GM18507 (cell line): ENCODE results near the gene RNU1-2.
"Not testable (repeated sequence)": the region's sequence is repeated elsewhere in the genome, so short reads cannot be mapped to it uniquely, and the experiment has no call there.

Experiments used
- DNase-seq: peaks from one replicate; pipeline ENCODE4 v3.0.0; 2011; ENCODE audit warnings: low read depth; ENCODE audit not compliant: insufficient read length; ENCODE audit errors: extremely low spot score
- FAIRE-seq: peaks from 2 replicates; lab custom pipeline; 2011; peaks lifted over from hg19 to GRCh38; lab: Jason Lieb, UNC

RNU1-2 gene

GRCh38 chr1:16886860-16887605 lies 8.7 kb upstream of the RNU1-2 start:
- no peak for FAIRE-seq
- no peak for DNase-seq

- FAIRE-seq (no peak), DNase-seq (no peak)
Measured at GRCh38 chr1:16888860-16889816, 6.6 kb upstream of the RNU1-2 start.

- not testable (repeated sequence) for FAIRE-seq
Measured at GRCh38 chr1:16890539-16891021, 5.2 kb upstream of the RNU1-2 start.

GRCh38 chr1:16891057-16891456 lies 4.7 kb upstream of the RNU1-2 start:
- FAIRE-seq, DNase-seq: not testable (repeated sequence)

More at GRCh38 chr1:16890539-16891021, 5.2 kb upstream of the RNU1-2 start:
- not testable (repeated sequence) for DNase-seq

- not testable (repeated sequence) for DNase-seq, FAIRE-seq
Measured at GRCh38 chr1:16892978-16893525, 2.7 kb upstream of the RNU1-2 start.

GRCh38 chr1:16893796-16894195 lies 2.0 kb upstream of the RNU1-2 start:
- FAIRE-seq, DNase-seq: not testable (repeated sequence)

GRCh38 chr1:16894338-16894737 lies 1.4 kb upstream of the RNU1-2 start:
- FAIRE-seq, DNase-seq: not testable (repeated sequence)

GRCh38 chr1:16895233-16895597 lies 565 bp upstream of the RNU1-2 start:
- not testable (repeated sequence) for DNase-seq, FAIRE-seq

GRCh38 chr1:16896316-16897055 lies 706 bp downstream of the RNU1-2 start:
- FAIRE-seq: peak; percentile 63
- DNase-seq: not testable (repeated sequence)

- DNase-seq, FAIRE-seq: not testable (repeated sequence)
Measured at GRCh38 chr1:16897653-16898052, 1.9 kb downstream of the RNU1-2 start.

GRCh38 chr1:16898298-16898697 lies 2.5 kb downstream of the RNU1-2 start:
- FAIRE-seq, DNase-seq: not testable (repeated sequence)

- not testable (repeated sequence) for FAIRE-seq, DNase-seq
Measured at GRCh38 chr1:16899020-16899419, 3.2 kb downstream of the RNU1-2 start.

GRCh38 chr1:16900751-16901150 lies 5.0 kb downstream of the RNU1-2 start:
- FAIRE-seq (no peak), DNase-seq (no peak)

- not testable (repeated sequence) for FAIRE-seq, DNase-seq
Measured at GRCh38 chr1:16901371-16901770, 5.6 kb downstream of the RNU1-2 start.

- no peak for DNase-seq
Measured at GRCh38 chr1:16903054-16903453, 7.3 kb downstream of the RNU1-2 start.

GRCh38 chr1:16903458-16903796 lies 7.6 kb downstream of the RNU1-2 start:
- DNase-seq (no peak), FAIRE-seq (no peak)

More at GRCh38 chr1:16903054-16903453, 7.3 kb downstream of the RNU1-2 start:
- no peak for FAIRE-seq

GRCh38 chr1:16904560-16905109 lies 8.9 kb downstream of the RNU1-2 start:
- peak; percentile 96 for FAIRE-seq
- peak; percentile 86 for DNase-seq

GRCh38 chr1:16905110-16905867 lies 9.5 kb downstream of the RNU1-2 start:
- DNase-seq (no peak), FAIRE-seq (peak; percentile 53)
